ENCODE measurements around the gene RAET1G.
"Not testable (repeated sequence)": the region's sequence is repeated elsewhere in the genome, so short reads cannot be mapped to it uniquely, and the experiment has no call there.

RAET1G gene

GRCh38 chr6:149934249-149935156, 11.6 kb upstream of the RAET1G start:
- peak; percentile 64 for DNase-seq (ENCODE audit: low read depth)

- DNase-seq (ENCODE audit: low read depth), result no peak
These were observed 10.5 kb upstream of the RAET1G start for GRCh38 chr6:149933461-149933860.

GRCh38 chr6:149933036-149933435, 10.1 kb upstream of the RAET1G start:
- DNase-seq (ENCODE audit: low read depth), result no peak

- DNase-seq (ENCODE audit: low read depth), result no peak
These were observed 8.6 kb upstream of the RAET1G start for GRCh38 chr6:149931501-149931900.

GRCh38 chr6:149929422-149929821, 6.5 kb upstream of the RAET1G start:
- no peak for DNase-seq (ENCODE audit: low read depth)

- not testable (repeated sequence) for DNase-seq (ENCODE audit: low read depth)
These were observed 4.1 kb upstream of the RAET1G start for GRCh38 chr6:149927025-149927424.

GRCh38 chr6:149925974-149926777, 3.3 kb upstream of the RAET1G start:
- DNase-seq (ENCODE audit: low read depth), result peak; percentile 60

GRCh38 chr6:149925253-149925973, 2.5 kb upstream of the RAET1G start:
- DNase-seq (ENCODE audit: low read depth), result no peak

GRCh38 chr6:149924933-149925252, 2.0 kb upstream of the RAET1G start:
- no peak for DNase-seq (ENCODE audit: low read depth)

GRCh38 chr6:149924206-149924932, 1.4 kb upstream of the RAET1G start:
- DNase-seq (ENCODE audit: low read depth), result no peak

- DNase-seq (ENCODE audit: low read depth), result no peak
These were observed 536 bp upstream of the RAET1G start for GRCh38 chr6:149923327-149923986.

- DNase-seq (ENCODE audit: low read depth), result not testable (repeated sequence)
These were observed 830 bp downstream of the RAET1G start for GRCh38 chr6:149922091-149922490.

GRCh38 chr6:149921361-149921760, 1.6 kb downstream of the RAET1G start:
- DNase-seq (ENCODE audit: low read depth), result no peak

GRCh38 chr6:149919834-149920225, 3.1 kb downstream of the RAET1G start:
- DNase-seq (ENCODE audit: low read depth), result no peak

- not testable (repeated sequence) for DNase-seq (ENCODE audit: low read depth)
These were observed 3.6 kb downstream of the RAET1G start for GRCh38 chr6:149919126-149919833.

- DNase-seq (ENCODE audit: low read depth), result no peak
These were observed 4.6 kb downstream of the RAET1G start for GRCh38 chr6:149918151-149918905.

- no peak for DNase-seq (ENCODE audit: low read depth)
These were observed 5.2 kb downstream of the RAET1G start for GRCh38 chr6:149917679-149918078.

GRCh38 chr6:149915970-149916865, 6.7 kb downstream of the RAET1G start:
- DNase-seq (ENCODE audit: low read depth), result no peak
